Lower lobe of right lung (tissue), 2 donors: Measurements from ENCODE around the gene MVP. TPM values are rescaled to one million over a fixed set of nuclear protein-coding genes. Genes with fewer than 3 reads are reported as not detected.

Source experiments
- ATAC-seq, 2 donors: fragments of 200-7000 bp; cut with Tn5 transposase; one replicate each; pipeline ENCODE4 v1.9.1; 2020 to 2022; ENCODE audit warnings: mild to moderate bottlenecking in 2 of 2, moderate library complexity in 2 of 2
- DNase-seq: peaks from one replicate; pipeline ENCODE4 v3.0.0-alpha.2; 2020
- H3K27ac ChIP-seq: fragments of 200-600 bp; one replicate; pipeline ENCODE4 v1.8.0; 2022
- H3K27me3 ChIP-seq: fragments of 200-600 bp; one replicate; pipeline ENCODE4 v1.8.0; 2022; ENCODE audit warnings: low read depth
- H3K36me3 ChIP-seq: fragments of 200-600 bp; one replicate; pipeline ENCODE4 v1.8.0; 2022; ENCODE audit warnings: mild to moderate bottlenecking
- H3K4me1 ChIP-seq: fragments of 200-600 bp; one replicate; pipeline ENCODE4 v1.8.0; 2022
- H3K4me3 ChIP-seq: fragments of 200-600 bp; one replicate; pipeline ENCODE4 v1.8.0; 2022; ENCODE audit warnings: mild to moderate bottlenecking
- H3K9me3 ChIP-seq: fragments of 200-600 bp; one replicate; pipeline ENCODE4 v1.8.0; 2022
- intact Hi-C: fragments of 100-400 bp; cut with DNase I; formaldehyde crosslinking; loops from one replicate; pipeline ENCODE4 v1.11.0; 2022
- total RNA-seq: library from RNA; stranded (reverse); fragmentation: NEBNext Ultra II Directional; extraction: Animal tissue kit (Norgen Biotek cat#: 25700); gene quantifications from one replicate; pipeline ENCODE4 v1.2.1, GENCODE V29; 2021
- TF ChIP-seq, protein P1 (sequence below): fragments of 200-600 bp; IDR thresholded peaks from one replicate; pipeline ENCODE4 v1.8.0; 2022; ENCODE audit warnings: antibody characterized with exemption, mild to moderate bottlenecking
- donor health status: DM: no; HTN: yes; CAD: no; lungs with severe emphysema.

The MVP gene
- total RNA-seq, 1 donor from 2014 or later = 248 TPM

DNA sequence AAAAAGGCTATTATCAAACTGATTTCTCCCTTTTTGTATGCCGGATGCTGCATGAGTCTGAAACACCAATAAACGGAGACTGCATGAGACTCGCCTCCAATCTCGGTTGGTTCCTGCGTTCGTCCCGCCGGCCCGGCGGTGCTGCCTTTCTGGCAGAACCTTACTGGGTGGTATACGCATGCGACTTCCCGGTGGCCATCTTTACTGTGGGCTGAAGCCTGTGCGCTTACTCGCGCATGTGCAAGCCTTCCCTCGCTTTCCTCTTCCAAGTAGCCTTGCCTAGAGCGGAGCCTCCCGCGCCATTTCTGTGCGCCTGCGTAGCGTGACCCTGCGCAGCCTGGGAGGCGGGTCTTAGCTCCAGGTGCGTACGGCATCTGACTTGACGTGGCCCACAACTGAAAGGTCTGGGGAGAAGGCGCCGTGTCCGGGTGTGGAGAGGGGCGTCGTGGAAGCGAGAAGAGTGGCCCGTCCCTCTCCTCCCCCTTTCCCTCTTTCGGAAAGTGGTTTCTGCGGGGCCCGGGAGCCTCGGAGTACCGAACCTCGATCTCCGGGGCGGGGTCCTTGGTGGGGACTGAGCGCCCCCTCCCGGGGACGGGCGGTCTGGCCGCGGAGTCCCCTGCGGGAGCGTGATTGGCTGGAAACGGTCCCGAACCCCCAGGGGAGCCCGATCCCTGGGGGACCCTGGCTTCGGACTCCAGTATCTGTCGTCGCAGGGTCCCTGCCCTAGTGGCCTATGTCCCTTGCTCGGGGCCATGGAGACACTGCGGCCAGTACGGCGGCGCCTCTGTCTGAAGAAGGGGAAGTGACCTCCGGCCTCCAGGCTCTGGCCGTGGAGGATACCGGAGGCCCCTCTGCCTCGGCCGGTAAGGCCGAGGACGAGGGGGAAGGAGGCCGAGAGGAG lies 4.2 kb upstream of the MVP start, which contains the start of gene PAGR1:
Gene PAGR1 (plus strand): TSS at position 360 of the 901 bp plus-strand sequence. CDS start 374 bp downstream, at position 734.
- peak within 1 kb of the TSS; percentile 82 for H3K27ac ChIP-seq
- H3K36me3 ChIP-seq = peaks cover 24% of the 10 kb centered on the region
- H3K9me3 ChIP-seq = no peaks in the 10 kb centered on the region
- no peaks in the 10 kb centered on the region for H3K27me3 ChIP-seq
- intact Hi-C loops = no loop called here
- TF ChIP-seq, protein P1, sequence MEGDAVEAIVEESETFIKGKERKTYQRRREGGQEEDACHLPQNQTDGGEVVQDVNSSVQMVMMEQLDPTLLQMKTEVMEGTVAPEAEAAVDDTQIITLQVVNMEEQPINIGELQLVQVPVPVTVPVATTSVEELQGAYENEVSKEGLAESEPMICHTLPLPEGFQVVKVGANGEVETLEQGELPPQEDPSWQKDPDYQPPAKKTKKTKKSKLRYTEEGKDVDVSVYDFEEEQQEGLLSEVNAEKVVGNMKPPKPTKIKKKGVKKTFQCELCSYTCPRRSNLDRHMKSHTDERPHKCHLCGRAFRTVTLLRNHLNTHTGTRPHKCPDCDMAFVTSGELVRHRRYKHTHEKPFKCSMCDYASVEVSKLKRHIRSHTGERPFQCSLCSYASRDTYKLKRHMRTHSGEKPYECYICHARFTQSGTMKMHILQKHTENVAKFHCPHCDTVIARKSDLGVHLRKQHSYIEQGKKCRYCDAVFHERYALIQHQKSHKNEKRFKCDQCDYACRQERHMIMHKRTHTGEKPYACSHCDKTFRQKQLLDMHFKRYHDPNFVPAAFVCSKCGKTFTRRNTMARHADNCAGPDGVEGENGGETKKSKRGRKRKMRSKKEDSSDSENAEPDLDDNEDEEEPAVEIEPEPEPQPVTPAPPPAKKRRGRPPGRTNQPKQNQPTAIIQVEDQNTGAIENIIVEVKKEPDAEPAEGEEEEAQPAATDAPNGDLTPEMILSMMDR = peak; percentile 89
- ATAC-seq (peak; percentile 85 to 90), DNase-seq (peak; percentile 99)
- peaks cover 61% of the 10 kb centered on the region for H3K4me1 ChIP-seq
- peak within 1 kb of the TSS; percentile 78 for H3K4me3 ChIP-seq

DNA sequence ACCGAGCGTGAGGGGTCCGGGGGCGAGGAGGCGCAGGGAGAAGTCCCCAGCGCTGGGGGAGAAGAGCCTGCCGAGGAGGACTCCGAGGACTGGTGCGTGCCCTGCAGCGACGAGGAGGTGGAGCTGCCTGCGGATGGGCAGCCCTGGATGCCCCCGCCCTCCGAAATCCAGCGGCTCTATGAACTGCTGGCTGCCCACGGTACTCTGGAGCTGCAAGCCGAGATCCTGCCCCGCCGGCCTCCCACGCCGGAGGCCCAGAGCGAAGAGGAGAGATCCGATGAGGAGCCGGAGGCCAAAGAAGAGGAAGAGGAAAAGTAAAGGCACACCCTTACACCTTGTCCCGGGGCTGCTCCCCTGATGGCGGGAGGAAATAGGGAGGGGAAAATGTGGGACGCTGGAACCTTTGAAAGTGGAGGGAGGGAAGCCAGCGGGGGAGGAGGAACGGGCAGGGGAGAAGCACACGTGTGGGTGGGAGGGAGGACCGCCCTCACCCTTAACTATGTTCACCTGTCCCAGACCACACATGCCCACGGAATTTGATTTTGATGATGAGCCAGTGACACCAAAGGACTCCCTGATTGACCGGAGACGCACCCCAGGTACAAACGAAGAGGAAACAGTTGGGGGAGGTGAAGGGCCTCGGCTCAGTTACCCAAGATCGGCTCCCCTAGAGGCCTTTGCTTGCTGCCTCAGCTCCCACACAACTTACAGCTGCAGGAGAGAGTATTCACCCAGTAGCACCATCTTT lies 3.4 kb upstream of the MVP start:
- Histone ChIP-seq H3K27me3 (no peaks in the 10 kb centered on the region), H3K36me3 (peaks cover 24% of the 10 kb centered on the region), H3K4me1 (peaks cover 64% of the 10 kb centered on the region), H3K9me3 (no peaks in the 10 kb centered on the region), H3K4me3 (peak overlapping the region; percentile 78), H3K27ac (peak overlapping the region; percentile 82)
- ATAC-seq (peak; percentile 36 to 42), DNase-seq (peak; percentile 80)
- TF ChIP-seq, protein P1 = no peak
- intact Hi-C loops = no loop called here

DNA sequence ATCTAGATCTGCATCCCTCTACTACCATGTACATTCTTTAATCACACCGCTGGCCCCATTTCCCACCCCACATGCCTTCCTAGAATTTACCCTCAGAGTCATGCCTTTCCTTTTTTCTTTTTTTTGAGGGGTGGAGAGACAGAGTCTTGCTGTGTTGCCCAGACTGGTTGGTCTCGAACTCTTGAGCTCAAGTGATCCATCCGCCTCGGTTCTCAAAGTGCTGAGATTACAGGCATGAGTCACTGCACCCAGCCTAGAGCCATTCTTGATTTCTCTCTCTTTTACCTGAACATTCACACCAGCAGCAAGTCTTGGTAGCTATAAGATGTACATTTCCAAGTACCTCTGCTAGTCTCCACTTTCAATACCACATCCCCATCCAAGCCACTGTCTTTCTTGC lies 2.2 kb upstream of the MVP start:
- TF ChIP-seq, protein P1 = no peak
- Histone ChIP-seq H3K27me3 (no peaks in the 10 kb centered on the region), H3K27ac (no peak overlapping the region), H3K4me1 (peaks cover 68% of the 10 kb centered on the region), H3K9me3 (no peaks in the 10 kb centered on the region), H3K4me3 (peak overlapping the region; percentile 78), H3K36me3 (peaks cover 24% of the 10 kb centered on the region)
- no peak for ATAC-seq
- intact Hi-C loops = no loop called here
- DNase-seq = no peak

DNA sequence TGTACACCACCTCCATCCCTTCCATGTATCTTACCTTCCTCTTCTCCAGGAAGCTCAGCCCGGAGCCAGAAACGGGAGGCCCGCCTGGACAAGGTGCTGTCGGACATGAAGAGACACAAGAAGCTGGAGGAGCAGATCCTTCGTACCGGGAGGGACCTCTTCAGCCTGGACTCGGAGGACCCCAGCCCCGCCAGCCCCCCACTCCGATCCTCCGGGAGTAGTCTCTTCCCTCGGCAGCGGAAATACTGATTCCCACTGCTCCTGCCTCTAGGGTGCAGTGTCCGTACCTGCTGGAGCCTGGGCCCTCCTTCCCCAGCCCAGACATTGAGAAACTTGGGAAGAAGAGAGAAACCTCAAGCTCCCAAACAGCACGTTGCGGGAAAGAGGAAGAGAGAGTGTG lies 756 bp upstream of the MVP start:
- H3K4me1 ChIP-seq = peaks cover 81% of the 10 kb centered on the region
- TF ChIP-seq, protein P1 = no peak
- intact Hi-C loops = no loop called here
- peak overlapping the region; percentile 79 for H3K4me3 ChIP-seq
- no peaks in the 10 kb centered on the region for H3K9me3 ChIP-seq
- DNase-seq (no peak), ATAC-seq (no peak)
- H3K27me3 ChIP-seq = no peaks in the 10 kb centered on the region
- H3K27ac ChIP-seq = peak overlapping the region; percentile 89
- H3K36me3 ChIP-seq = peaks cover 24% of the 10 kb centered on the region

DNA sequence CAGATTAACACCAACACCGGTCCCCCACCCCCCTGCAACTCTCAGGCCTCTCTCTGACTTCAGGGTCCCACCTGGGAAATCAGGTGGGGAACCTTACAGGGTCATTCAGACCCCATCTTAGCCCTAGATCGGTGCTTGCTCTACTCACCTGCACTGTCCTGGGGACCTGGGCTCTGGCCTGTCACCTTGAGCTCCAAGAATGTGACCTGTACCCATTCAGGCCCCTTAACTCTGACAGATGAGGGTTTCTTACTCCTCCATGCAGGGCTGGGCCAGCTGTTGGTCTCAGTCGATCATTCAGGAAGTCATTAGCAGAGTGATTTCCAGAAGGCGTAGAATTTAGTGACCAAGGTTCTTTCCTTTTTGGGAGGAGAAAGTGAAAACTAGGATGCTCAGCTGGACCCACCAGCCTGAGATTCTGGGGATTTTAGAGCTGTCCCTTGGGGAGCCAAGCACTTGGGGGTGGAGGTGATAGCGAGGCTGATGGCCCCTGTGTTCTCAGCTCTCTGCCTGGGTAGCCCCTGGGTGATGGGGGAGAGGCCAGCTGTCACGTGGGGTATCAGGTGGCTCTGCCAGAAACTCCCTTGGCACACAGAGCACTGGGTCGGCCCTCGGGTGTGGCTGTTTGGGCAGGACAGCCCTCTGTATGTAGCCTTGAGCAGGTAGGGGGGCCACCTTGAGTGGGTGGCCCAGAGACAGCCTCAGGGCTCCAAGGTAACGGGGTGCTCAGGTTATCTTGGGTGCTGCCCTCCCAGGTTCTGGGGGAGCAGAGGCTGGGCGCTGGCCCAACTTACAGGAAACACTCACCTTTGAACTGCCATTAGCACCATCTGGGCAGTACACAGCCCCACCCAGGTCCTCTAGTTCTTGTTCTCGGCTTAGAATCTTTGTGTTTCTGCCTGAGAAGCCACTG lies 724 bp downstream of the MVP start:
- H3K36me3 ChIP-seq = peaks cover 27% of the 10 kb centered on the region
- peaks cover 87% of the 10 kb centered on the region for H3K4me1 ChIP-seq
- ATAC-seq = peak; percentile 76 to 80
- intact Hi-C loops = no loop called here
- H3K4me3 ChIP-seq = peak overlapping the region; percentile 79
- peak; percentile 87 for DNase-seq
- H3K27me3 ChIP-seq = no peaks in the 10 kb centered on the region
- H3K9me3 ChIP-seq = no peaks in the 10 kb centered on the region
- TF ChIP-seq, protein P1 = no peak
- peak overlapping the region; percentile 89 for H3K27ac ChIP-seq
